Panc1 (cell line): ENCODE data around the gene TTC39B. TPM values are rescaled to one million over a fixed set of nuclear protein-coding genes. Genes with fewer than 3 reads are reported as not detected.

ENCODE experiments used
- ATAC-seq: fragments of 200-7000 bp; cut with Tn5 transposase; 2 replicates; pipeline ENCODE4 v1.9.1; 2020; ENCODE audit warnings: mild to moderate bottlenecking, moderate library complexity
- BruUV-seq: library from RNA; stranded (reverse); fragments of 400-500 nt; replicated peaks from 2 replicates; lab custom pipeline; 2021; lab: Mats Ljungman, UMichigan
- CTCF ChIA-PET: fragments of 300-600 bp; sonication (Branson Sonifier 250); formaldehyde crosslinking; loops from one replicate; lab custom pipeline; 2022; ENCODE audit warnings: antibody characterized with exemption; lab: Charles Lee
- POLR2A ChIA-PET: fragments of 300-600 bp; sonication (Branson Sonifier 250); formaldehyde crosslinking; loops from one replicate; lab custom pipeline; 2022; ENCODE audit warnings: antibody characterized with exemption; lab: Charles Lee
- DNase-seq: peaks from one replicate; pipeline ENCODE4 v3.0.0-alpha.2; 2010; ENCODE audit warnings: low read depth, low spot score
- H3K27ac ChIP-seq: 2 replicates; pipeline ENCODE4 v1.5.1; 2011; ENCODE audit warnings: mild to moderate bottlenecking, low read length, inconsistent platforms
- H3K27me3 ChIP-seq: fragments of 200-500 bp; sonication (Bioruptor generic); 2 replicates; pipeline ENCODE4 v1.6.0; 2014; ENCODE audit warnings: low read length, inconsistent platforms; ENCODE audit not compliant: control insufficient read depth, insufficient read depth
- H3K36me3 ChIP-seq: fragments of 200-500 bp; sonication (Bioruptor generic); 2 replicates; pipeline ENCODE4 v1.5.1; 2014; ENCODE audit warnings: inconsistent platforms, mild to moderate bottlenecking, low read length, moderate library complexity; ENCODE audit not compliant: control insufficient read depth, insufficient read depth
- H3K4me1 ChIP-seq: 2 replicates; pipeline ENCODE4 v1.5.1; 2011; ENCODE audit warnings: inconsistent platforms, mild to moderate bottlenecking, low read length, moderate library complexity; ENCODE audit not compliant: control insufficient read depth, insufficient read depth
- H3K4me3 ChIP-seq, 2 experiments: 2 replicates each; pipeline ENCODE4 v1.5.1; 2011 to 2012; ENCODE audit warnings: low read depth in 2 of 2, low read length in 2 of 2, mild to moderate bottlenecking in 2 of 2, inconsistent platforms in 1 of 2, moderate library complexity in 1 of 2
- H3K9me3 ChIP-seq: fragments of 200-500 bp; sonication (Bioruptor generic); 2 replicates; pipeline ENCODE4 v1.5.1; 2014; ENCODE audit warnings: low read depth, mild to moderate bottlenecking, inconsistent platforms, low read length, moderate library complexity; ENCODE audit not compliant: control insufficient read depth, insufficient read depth
- CTCF ChIP-seq: fragments of 450-650 bp; IDR thresholded peaks from 2 replicates; pipeline ENCODE4 v1.5.1; 2017; ENCODE audit warnings: mild to moderate bottlenecking
- POLR2AphosphoS5 ChIP-seq: IDR thresholded peaks from 2 replicates; pipeline ENCODE4 v1.6.1; 2012; ENCODE audit warnings: mild to moderate bottlenecking, low read depth, low read length, moderate library complexity
- REST ChIP-seq, 2 experiments: IDR thresholded peaks; 2 replicates each; pipeline ENCODE4 v1.6.1; 2011 to 2012; ENCODE audit warnings: low read depth in 2 of 2, control low read depth in 1 of 2, low read length in 1 of 2, mild to moderate bottlenecking in 1 of 2, moderate library complexity in 1 of 2; ENCODE audit not compliant: insufficient read depth in 1 of 2
- SIN3A ChIP-seq: IDR thresholded peaks from 2 replicates; pipeline ENCODE4 v1.6.1; 2012; ENCODE audit warnings: low read depth, mild to moderate bottlenecking, low read length, moderate library complexity, borderline replicate concordance; ENCODE audit not compliant: insufficient read depth
- TCF7L2 ChIP-seq: IDR thresholded peaks from 2 replicates; pipeline ENCODE4 v1.6.1; 2011; ENCODE audit warnings: mild to moderate bottlenecking, low read depth, low read length, inconsistent platforms
- in situ Hi-C: cut with HindIII; loops from 2 replicates; pipeline ENCODE4 v1.10.0; 2016; ENCODE audit warnings: low sequenced_read_pairs, low pct_unique_long_range_greater_than_20kb
- intact Hi-C: fragments of 100-400 bp; cut with micrococcal nuclease; formaldehyde crosslinking; loops from one replicate; pipeline ENCODE4 v1.10.0; 2022; ENCODE audit not compliant: unreplicated experiment
- total RNA-seq: library from RNA; stranded (reverse); gene quantifications from one replicate; pipeline ENCODE4 v1.2.1, GENCODE V29; 2021; ENCODE audit not compliant: unreplicated experiment

Gene TTC39B
- total RNA-seq, 1 experiment from 2014 or later = 1.6 TPM

GRCh38 chr9:15139469-15139868, 167.5 kb downstream of the TTC39B start:
- DNase-seq = no peak
- in situ Hi-C loops = no loop called here
- H3K27ac ChIP-seq = no peak overlapping the region
- H3K36me3 ChIP-seq = no peaks in the 10 kb centered on the region
- CTCF ChIA-PET = no interaction called here
- no peak for ATAC-seq
- no peaks in the 10 kb centered on the region for H3K27me3 ChIP-seq
- TF ChIP-seq REST (IDR thresholded peaks at IDR 0.05; ENCODE audit: insufficient read depth in 1 of 2, low read depth in 2 of 2, low read length in 1 of 2) (no peak), TCF7L2 (no peak), CTCF (no peak), SIN3A (no peak), POLR2AphosphoS5 (no peak)
- H3K4me3 ChIP-seq = no peak overlapping the region
- POLR2A ChIA-PET = no interaction called here
- H3K9me3 ChIP-seq = no peaks in the 10 kb centered on the region
- no TSS peak for BruUV-seq
- no peaks in the 10 kb centered on the region for H3K4me1 ChIP-seq
- intact Hi-C loops = no loop called here

- no peak overlapping the region for H3K4me3 ChIP-seq
- ATAC-seq (no peak), DNase-seq (no peak)
- TF ChIP-seq TCF7L2 = no peak
- TF ChIP-seq CTCF = no peak
- TF ChIP-seq POLR2AphosphoS5 = no peak
- no peak for TF ChIP-seq SIN3A
- no peak for TF ChIP-seq REST (IDR thresholded peaks at IDR 0.05; ENCODE audit: insufficient read depth in 1 of 2, low read depth in 2 of 2, low read length in 1 of 2)
- intact Hi-C loops (no loop called here), in situ Hi-C loops (no loop called here)
- H3K36me3 ChIP-seq = no peaks in the 10 kb centered on the region
- ChIA-PET CTCF (no interaction called here), POLR2A (no interaction called here)
- no peak overlapping the region for H3K27ac ChIP-seq
- no peaks in the 10 kb centered on the region for H3K9me3 ChIP-seq
- BruUV-seq = no TSS peak
- H3K27me3 ChIP-seq = no peaks in the 10 kb centered on the region
- H3K4me1 ChIP-seq = no peaks in the 10 kb centered on the region
Observed at GRCh38 chr9:15138357-15138686, 168.7 kb downstream of the TTC39B start.
